Retina (tissue), 1 donor: ENCODE measurements around the gene RABAC1.

Experiments
- DNase-seq: peaks from one replicate; pipeline ENCODE4 v3.0.0-alpha.2; 2016

The RABAC1 gene

GRCh38 chr19:41913538-41914423 lies 45.3 kb downstream of the RABAC1 start:
- DNase-seq: no peak

DNA sequence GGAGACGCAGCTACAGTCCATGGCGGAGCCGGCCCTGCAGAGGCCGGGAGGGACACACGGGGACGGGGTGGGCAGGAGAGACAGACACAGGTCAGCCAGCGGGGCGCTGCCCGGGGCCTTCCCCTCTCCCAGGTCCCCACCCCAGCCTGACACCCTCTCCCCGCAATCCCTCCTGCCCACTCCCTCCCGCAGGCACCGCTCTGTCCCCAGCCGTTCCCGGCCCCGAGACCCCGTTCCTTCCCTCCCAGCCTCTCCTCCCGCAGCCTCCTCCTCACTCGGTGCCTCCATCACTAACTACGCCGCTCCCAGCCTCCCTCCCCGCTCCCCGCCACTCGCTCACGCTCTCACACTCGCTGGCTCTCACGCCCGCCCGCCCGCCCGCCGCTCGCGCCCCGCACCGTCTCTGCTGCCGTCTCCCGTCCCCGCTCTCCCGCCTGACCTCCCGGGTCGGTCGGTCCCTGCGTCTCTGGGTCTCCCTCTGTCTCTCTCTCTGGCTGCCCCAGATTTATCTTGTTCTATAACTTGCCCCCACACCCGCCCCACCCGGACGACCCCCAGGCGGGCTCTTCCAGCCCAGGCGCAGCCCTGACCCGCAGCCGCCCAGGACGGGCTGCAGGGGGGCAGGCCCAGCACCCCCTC lies 46.1 kb downstream of the RABAC1 start:
- DNase-seq: peak; percentile 42

DNA sequence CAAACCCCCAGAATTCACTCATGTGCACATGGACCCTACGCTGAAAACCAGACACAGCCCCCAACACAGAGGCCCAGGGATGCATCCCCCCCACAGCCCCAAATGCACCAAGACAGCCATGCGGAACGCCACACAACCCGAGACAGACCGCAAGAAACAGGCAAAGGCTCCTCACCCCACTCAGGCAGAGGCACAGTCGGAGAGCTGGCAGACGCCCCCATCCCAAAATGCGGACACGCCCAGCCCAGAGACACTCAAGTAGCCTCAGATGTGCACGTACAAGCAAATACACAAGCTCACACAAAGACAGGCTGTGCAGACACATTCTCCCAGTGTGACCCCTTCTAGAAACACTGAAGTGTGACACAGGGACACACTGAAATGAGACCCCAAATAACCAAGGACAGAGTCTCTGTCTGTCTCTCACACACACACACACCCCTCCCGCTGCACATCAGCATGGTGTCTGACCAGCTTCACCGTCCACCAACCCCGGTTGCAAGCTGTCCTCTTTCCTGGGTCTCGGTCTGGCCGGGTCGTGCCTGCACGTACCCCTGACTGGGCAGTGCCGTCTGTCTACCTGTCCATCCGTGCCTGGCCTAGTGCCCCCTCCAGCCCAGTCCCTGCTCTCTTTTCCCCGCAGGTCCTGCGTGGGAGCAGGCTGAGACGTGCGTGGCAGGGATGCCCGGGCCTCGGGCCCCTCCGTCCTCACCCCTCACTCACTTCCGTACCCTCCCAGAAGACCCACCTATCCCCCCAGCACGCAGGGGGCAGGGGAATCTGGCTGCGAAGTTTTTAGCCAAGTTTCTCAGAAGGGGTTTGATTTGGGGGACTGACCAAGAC lies 47.0 kb downstream of the RABAC1 start:
- peak; percentile 27 for DNase-seq

GRCh38 chr19:41910992-41911888 lies 47.9 kb downstream of the RABAC1 start:
- DNase-seq: no peak

GRCh38 chr19:41910240-41910991 lies 48.7 kb downstream of the RABAC1 start:
- DNase-seq: no peak

DNA sequence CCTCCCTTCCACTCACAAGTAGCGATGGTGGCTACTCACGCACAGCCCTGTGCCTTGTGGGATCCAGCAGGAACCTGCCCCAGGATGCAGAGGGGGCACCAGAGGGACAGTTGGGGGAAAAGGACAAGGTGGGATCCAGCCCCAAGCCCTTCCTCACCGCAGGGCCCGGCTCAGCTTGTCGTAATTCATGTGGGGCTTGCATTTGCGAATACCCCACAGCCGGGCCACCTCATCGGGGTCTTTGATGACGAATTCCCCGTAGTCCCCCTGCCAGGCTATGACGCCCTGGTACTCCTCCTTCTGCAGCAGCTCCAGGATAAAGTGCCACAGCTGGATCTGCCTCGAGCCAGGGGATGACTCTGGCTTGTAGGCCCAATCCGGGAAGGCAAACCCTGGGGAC lies 49.4 kb downstream of the RABAC1 start:
- no peak for DNase-seq

GRCh38 chr19:41908724-41909464 lies 50.2 kb downstream of the RABAC1 start:
- no peak for DNase-seq

- no peak for DNase-seq
These were observed 51.0 kb downstream of the RABAC1 start for GRCh38 chr19:41907994-41908615.

- DNase-seq: no peak
These were observed 52.0 kb downstream of the RABAC1 start for GRCh38 chr19:41906916-41907680.
